ENCODE results near the gene BARX1.

The BARX1 gene

GRCh38 chr9:93906195-93906880 is 48.8 kb downstream of the BARX1 start:
- no peak overlapping the region for H3K9ac ChIP-seq
- no peak overlapping the region for H3K4me2 ChIP-seq (ENCODE audit: low read length)
- H2AFZ ChIP-seq, result no peak overlapping the region
- H3K4me3 ChIP-seq (ENCODE audit: low read depth, low read length), result no peak overlapping the region
- H3K27me3 ChIP-seq (ENCODE audit: control insufficient read depth, insufficient read depth, low read length), result no peaks in the 10 kb centered on the region
- H3K79me2 ChIP-seq, result no peaks in the 10 kb centered on the region
- no peaks in the 10 kb centered on the region for H3K4me1 ChIP-seq
- H3K9me3 ChIP-seq (ENCODE audit: control insufficient read depth, low read length), result no peaks in the 10 kb centered on the region
- TF ChIP-seq CTCF (IDR thresholded peaks at IDR 0.05), result no peak
- H3K27ac ChIP-seq, result no peak overlapping the region
- no peaks in the 10 kb centered on the region for H3K36me3 ChIP-seq (ENCODE audit: control insufficient read depth, insufficient read depth, low read length)

GRCh38 chr9:93905473-93906133 is 49.6 kb downstream of the BARX1 start:
- Histone ChIP-seq H3K27ac (no peak overlapping the region), H2AFZ (no peak overlapping the region), H3K9ac (no peak overlapping the region), H3K79me2 (no peaks in the 10 kb centered on the region), H3K4me2 (ENCODE audit: low read length) (no peak overlapping the region), H3K4me1 (no peaks in the 10 kb centered on the region), H3K36me3 (ENCODE audit: control insufficient read depth, insufficient read depth, low read length) (no peaks in the 10 kb centered on the region), H3K4me3 (ENCODE audit: low read depth, low read length) (no peak overlapping the region), H3K27me3 (ENCODE audit: control insufficient read depth, insufficient read depth, low read length) (no peaks in the 10 kb centered on the region), H3K9me3 (ENCODE audit: control insufficient read depth, low read length) (no peaks in the 10 kb centered on the region)
- no peak for TF ChIP-seq CTCF (IDR thresholded peaks at IDR 0.05)

- H3K36me3 ChIP-seq (ENCODE audit: control insufficient read depth, insufficient read depth, low read length), result no peaks in the 10 kb centered on the region
- H3K9ac ChIP-seq, result no peak overlapping the region
- H3K9me3 ChIP-seq (ENCODE audit: control insufficient read depth, low read length), result no peaks in the 10 kb centered on the region
- H3K27me3 ChIP-seq (ENCODE audit: control insufficient read depth, insufficient read depth, low read length), result no peaks in the 10 kb centered on the region
- no peak overlapping the region for H2AFZ ChIP-seq
- no peaks in the 10 kb centered on the region for H3K79me2 ChIP-seq
- H3K27ac ChIP-seq, result no peak overlapping the region
- no peaks in the 10 kb centered on the region for H3K4me1 ChIP-seq
- no peak overlapping the region for H3K4me3 ChIP-seq (ENCODE audit: low read depth, low read length)
- TF ChIP-seq CTCF (IDR thresholded peaks at IDR 0.05), result no peak
- no peak overlapping the region for H3K4me2 ChIP-seq (ENCODE audit: low read length)
Observed at GRCh38 chr9:93904649-93905472, 50.3 kb downstream of the BARX1 start.

- Histone ChIP-seq H2AFZ (no peak overlapping the region), H3K4me1 (no peaks in the 10 kb centered on the region), H3K9ac (no peak overlapping the region), H3K4me3 (ENCODE audit: low read depth, low read length) (no peak overlapping the region), H3K79me2 (no peaks in the 10 kb centered on the region), H3K9me3 (ENCODE audit: control insufficient read depth, low read length) (no peaks in the 10 kb centered on the region), H3K27ac (no peak overlapping the region), H3K27me3 (ENCODE audit: control insufficient read depth, insufficient read depth, low read length) (no peaks in the 10 kb centered on the region), H3K4me2 (ENCODE audit: low read length) (no peak overlapping the region), H3K36me3 (ENCODE audit: control insufficient read depth, insufficient read depth, low read length) (no peaks in the 10 kb centered on the region)
- no peak for TF ChIP-seq CTCF (IDR thresholded peaks at IDR 0.05)
Observed at GRCh38 chr9:93903886-93904648, 51.1 kb downstream of the BARX1 start.

Measured in parathyroid adenoma (tissue), 2 donors.